Activated CD4-positive, alpha-beta memory T cell treated with anti-CD3 and anti-CD28 coated beads for 36 hours (primary cell): ENCODE data around the gene SF1. TPM values are rescaled to one million over a fixed set of nuclear protein-coding genes. Genes with fewer than 3 reads are reported as not detected.
"Not testable (repeated sequence)": the region's sequence is repeated elsewhere in the genome, so short reads cannot be mapped to it uniquely, and the experiment has no call there.

ENCODE experiments used
- CTCF ChIA-PET: fragments of 350-600 bp; sonication (Branson Sonifier 250); formaldehyde crosslinking; loops from one replicate; lab custom pipeline; 2021; ENCODE audit warnings: antibody characterized with exemption, inconsistent platforms; lab: Charles Lee
- POLR2A ChIA-PET: fragments of 350-600 bp; sonication (Branson Sonifier 250); formaldehyde crosslinking; loops from one replicate; lab custom pipeline; 2021; ENCODE audit warnings: antibody characterized with exemption; lab: Charles Lee
- DNase-seq: peaks from one replicate; pipeline ENCODE4 v3.0.0-alpha.2; 2020
- H3K27ac Mint-ChIP-seq: one replicate; pipeline ENCODE4 v1.8.0; 2021; ENCODE audit warnings: mixed read lengths
- H3K27me3 Mint-ChIP-seq: one replicate; pipeline ENCODE4 v1.8.0; 2021; ENCODE audit warnings: mixed read lengths
- H3K36me3 Mint-ChIP-seq: one replicate; pipeline ENCODE4 v1.8.0; 2021; ENCODE audit warnings: mixed read lengths
- H3K4me1 Mint-ChIP-seq: one replicate; pipeline ENCODE4 v1.8.0; 2021; ENCODE audit warnings: low read depth, mixed read lengths
- H3K4me3 Mint-ChIP-seq: one replicate; pipeline ENCODE4 v1.8.0; 2021; ENCODE audit warnings: mild to moderate bottlenecking, mixed read lengths
- H3K9me3 Mint-ChIP-seq: one replicate; pipeline ENCODE4 v1.8.0; 2021; ENCODE audit warnings: mixed read lengths
- intact Hi-C: fragments of 100-400 bp; cut with micrococcal nuclease; formaldehyde crosslinking; loops from one replicate; pipeline ENCODE4 v1.15.1; 2023
- total RNA-seq, 2 experiments: library from RNA; stranded (reverse); gene quantifications; one replicate each; pipeline ENCODE4 v1.2.3, GENCODE V29; 2021

Gene SF1
- total RNA-seq = 100 to 1,000 TPM; 323 to 328 TPM

GRCh38 chr11:64778473-64779298, at the start of gene SF1:
TSS of gene SF1 (minus strand) at chr11:64778542. CDS start at chr11:64778392, 150 bp downstream.
- no peaks in the 10 kb centered on the region for H3K27me3 Mint-ChIP-seq
- H3K36me3 Mint-ChIP-seq = peaks cover 38% of the 10 kb centered on the region
- H3K9me3 Mint-ChIP-seq = no peaks in the 10 kb centered on the region
- peak within 1 kb of the TSS; percentile 99 for H3K27ac Mint-ChIP-seq
- peaks cover 58% of the 10 kb centered on the region for H3K4me1 Mint-ChIP-seq
- peak; percentile 100 for DNase-seq
- peak within 1 kb of the TSS; percentile 91 for H3K4me3 Mint-ChIP-seq
- CTCF ChIA-PET = interaction anchor here (0.8 to 1.5 kb wide), 6 partner anchors 11 to 109 kb away, joined by 3 to 8 read pairs (median 3); partner anchors contain the start of gene MAP4K2
- POLR2A ChIA-PET = interaction anchor here (0.6 to 1.9 kb wide), 20 partner anchors 10 to 1946 kb away, joined by 3 to 8 read pairs (median 3); partner anchors contain the start of genes MAP4K2, MEN1, RASGRP2 and SAC3D1
- intact Hi-C loops = loop anchor here (1.0 to 10.0 kb wide), 5 partner anchors 24 to 464 kb away; partner anchors contain the start of genes MAP4K2, MEN1, PRDX5 and SAC3D1

GRCh38 chr11:64827451-64827839, 49.1 kb upstream of the SF1 start:
- intact Hi-C loops = no loop called here
- Mint-ChIP-seq H3K27me3 (no peaks in the 10 kb centered on the region), H3K4me3 (no peak overlapping the region), H3K36me3 (no peaks in the 10 kb centered on the region), H3K4me1 (no peaks in the 10 kb centered on the region), H3K9me3 (no peaks in the 10 kb centered on the region), H3K27ac (no peak overlapping the region)
- ChIA-PET CTCF (no interaction called here), POLR2A (no interaction called here)
- DNase-seq = no peak

GRCh38 chr11:64826578-64827450, 48.5 kb upstream of the SF1 start:
- ChIA-PET CTCF (no interaction called here), POLR2A (no interaction called here)
- intact Hi-C loops = no loop called here
- Mint-ChIP-seq H3K36me3 (no peaks in the 10 kb centered on the region), H3K4me3 (no peak overlapping the region), H3K27ac (no peak overlapping the region), H3K27me3 (no peaks in the 10 kb centered on the region), H3K4me1 (no peaks in the 10 kb centered on the region), H3K9me3 (no peaks in the 10 kb centered on the region)
- no peak for DNase-seq

- Mint-ChIP-seq H3K4me3 (no peak overlapping the region), H3K9me3 (no peaks in the 10 kb centered on the region), H3K27ac (no peak overlapping the region), H3K4me1 (no peaks in the 10 kb centered on the region), H3K27me3 (no peaks in the 10 kb centered on the region), H3K36me3 (no peaks in the 10 kb centered on the region)
- DNase-seq = no peak
- intact Hi-C loops = no loop called here
- CTCF ChIA-PET = interaction anchor here (0.7 kb wide), 1 partner anchor 25 kb away, joined by 3 read pairs; no protein-coding TSS in a partner anchor
- POLR2A ChIA-PET = no interaction called here
Observed at GRCh38 chr11:64826062-64826461, 47.7 kb upstream of the SF1 start.

- H3K4me1 Mint-ChIP-seq = no peaks in the 10 kb centered on the region
- ChIA-PET CTCF (no interaction called here), POLR2A (no interaction called here)
- no peak for DNase-seq
- no peaks in the 10 kb centered on the region for H3K9me3 Mint-ChIP-seq
- no peaks in the 10 kb centered on the region for H3K27me3 Mint-ChIP-seq
- no peaks in the 10 kb centered on the region for H3K36me3 Mint-ChIP-seq
- H3K4me3 Mint-ChIP-seq = no peak overlapping the region
- H3K27ac Mint-ChIP-seq = no peak overlapping the region
- intact Hi-C loops = no loop called here
Observed at GRCh38 chr11:64823568-64824119, 45.3 kb upstream of the SF1 start.

- Mint-ChIP-seq H3K4me3 (no peak overlapping the region), H3K27ac (no peak overlapping the region), H3K36me3 (no peaks in the 10 kb centered on the region), H3K27me3 (no peaks in the 10 kb centered on the region), H3K4me1 (no peaks in the 10 kb centered on the region), H3K9me3 (no peaks in the 10 kb centered on the region)
- ChIA-PET POLR2A (no interaction called here), CTCF (interaction anchor here (1.7 kb wide), 1 partner anchor 26 kb away, joined by 4 read pairs; no protein-coding TSS in a partner anchor)
- DNase-seq = no peak
- intact Hi-C loops = no loop called here
Observed at GRCh38 chr11:64817476-64817875, 39.1 kb upstream of the SF1 start.

GRCh38 chr11:64815433-64815832, 37.1 kb upstream of the SF1 start:
- H3K36me3 Mint-ChIP-seq, H3K27ac Mint-ChIP-seq, POLR2A ChIA-PET, CTCF ChIA-PET, H3K4me1 Mint-ChIP-seq, H3K9me3 Mint-ChIP-seq, intact Hi-C loops, H3K4me3 Mint-ChIP-seq, H3K27me3 Mint-ChIP-seq, DNase-seq: not testable (repeated sequence)

GRCh38 chr11:64814712-64815187, 36.4 kb upstream of the SF1 start:
- POLR2A ChIA-PET = no interaction called here
- intact Hi-C loops = no loop called here
- CTCF ChIA-PET = no interaction called here
- no peaks in the 10 kb centered on the region for H3K27me3 Mint-ChIP-seq
- no peaks in the 10 kb centered on the region for H3K36me3 Mint-ChIP-seq
- H3K9me3 Mint-ChIP-seq = no peaks in the 10 kb centered on the region
- peaks cover 8% of the 10 kb centered on the region for H3K4me1 Mint-ChIP-seq
- no peak overlapping the region for H3K4me3 Mint-ChIP-seq
- no peak for DNase-seq
- no peak overlapping the region for H3K27ac Mint-ChIP-seq

GRCh38 chr11:64813826-64814225, 35.5 kb upstream of the SF1 start:
- ChIA-PET POLR2A (no interaction called here), CTCF (interaction anchor here (1.6 kb wide), 1 partner anchor 30 kb away, joined by 7 read pairs; the partner anchor contains the start of gene CDC42BPG)
- intact Hi-C loops = no loop called here
- H3K27me3 Mint-ChIP-seq = no peaks in the 10 kb centered on the region
- no peak for DNase-seq
- no peak overlapping the region for H3K27ac Mint-ChIP-seq
- H3K9me3 Mint-ChIP-seq = no peaks in the 10 kb centered on the region
- H3K36me3 Mint-ChIP-seq = no peaks in the 10 kb centered on the region
- peaks cover 15% of the 10 kb centered on the region for H3K4me1 Mint-ChIP-seq
- no peak overlapping the region for H3K4me3 Mint-ChIP-seq

- H3K9me3 Mint-ChIP-seq = no peaks in the 10 kb centered on the region
- no peaks in the 10 kb centered on the region for H3K27me3 Mint-ChIP-seq
- H3K27ac Mint-ChIP-seq = peak overlapping the region; percentile 74
- CTCF ChIA-PET = interaction anchor here (0.7 to 1.3 kb wide), 7 partner anchors 25 to 300 kb away, joined by 3 to 4 read pairs (median 4); partner anchors contain the start of gene CDC42BPG
- POLR2A ChIA-PET = interaction anchor here (1.4 to 1.9 kb wide), 2 partner anchors 33 to 204 kb away, joined by 4 to 8 read pairs; partner anchors contain the start of genes ARL2 and SF1
- peaks cover 20% of the 10 kb centered on the region for H3K4me1 Mint-ChIP-seq
- no peak for DNase-seq
- peaks cover 9% of the 10 kb centered on the region for H3K36me3 Mint-ChIP-seq
- intact Hi-C loops = loop anchor here (1.0 to 2.0 kb wide), 2 partner anchors 32 to 68 kb away; partner anchors contain the start of gene SF1
- peak overlapping the region; percentile 97 for H3K4me3 Mint-ChIP-seq
Observed at GRCh38 chr11:64810891-64811272, 32.5 kb upstream of the SF1 start.

GRCh38 chr11:64810271-64810890, 32.0 kb upstream of the SF1 start, which contains the start of gene MEN1:
TSS of gene MEN1 (minus strand) at chr11:64810551. CDS start at chr11:64810109, 442 bp downstream.
- intact Hi-C loops = loop anchor here (1.0 to 2.0 kb wide), 2 partner anchors 32 to 67 kb away; partner anchors contain the start of gene SF1

More at GRCh38 chr11:64810271-64810890, 32.0 kb upstream of the SF1 start, which contains the start of gene MEN1:
- Mint-ChIP-seq H3K4me3 (peak within 1 kb of the TSS; percentile 97), H3K9me3 (no peaks in the 10 kb centered on the region), H3K27ac (peak within 1 kb of the TSS; percentile 74), H3K4me1 (peaks cover 20% of the 10 kb centered on the region), H3K36me3 (peaks cover 12% of the 10 kb centered on the region), H3K27me3 (no peaks in the 10 kb centered on the region)
- DNase-seq = peak; percentile 92
- CTCF ChIA-PET = interaction anchor here (0.7 to 1.6 kb wide), 6 partner anchors 8 to 505 kb away, joined by 3 to 4 read pairs (median 4); partner anchors contain the start of gene CDC42BPG
- POLR2A ChIA-PET = interaction anchor here (1.4 to 1.9 kb wide), 2 partner anchors 32 to 204 kb away, joined by 4 to 8 read pairs; partner anchors contain the start of genes ARL2 and SF1
